Activated CD4-positive, alpha-beta T cell treated with anti-CD3 and anti-CD28 coated beads, Interleukin-2, Interleukin-4, amounts not matched to agents 100 ng/mL and 50 ng/mL, durations not matched to agents 16 hours and 8 hours (primary cell): Measurements from ENCODE around the gene AP1AR.
A peak's percentile ranks its signal among the peaks of the same experiment; 100 is the strongest.

ENCODE experiments used
- DNase-seq: peaks from one replicate; pipeline ENCODE4 v3.0.0-alpha.2; 2020; ENCODE audit warnings: low spot score

AP1AR gene

GRCh38 chr4:112222219-112222955 is 9.2 kb upstream of the AP1AR start:
- DNase-seq, result no peak

- no peak for DNase-seq
These were observed 6.4 kb upstream of the AP1AR start for GRCh38 chr4:112225157-112225556.

GRCh38 chr4:112230879-112231778 is 458 bp upstream of the AP1AR start:
- peak; percentile 98 for DNase-seq

- DNase-seq, result peak; percentile 67
These were observed 3.5 kb downstream of the AP1AR start for GRCh38 chr4:112234952-112235609.

- no peak for DNase-seq
These were observed 4.5 kb downstream of the AP1AR start for GRCh38 chr4:112236040-112236439.

- DNase-seq, result no peak
These were observed 7.2 kb downstream of the AP1AR start for GRCh38 chr4:112238833-112239232.

GRCh38 chr4:112245383-112245782 is 13.8 kb downstream of the AP1AR start:
- no peak for DNase-seq

- no peak for DNase-seq
These were observed 15.4 kb downstream of the AP1AR start for GRCh38 chr4:112247021-112247420.

GRCh38 chr4:112251019-112251643 is 19.5 kb downstream of the AP1AR start:
- no peak for DNase-seq

GRCh38 chr4:112252234-112252633 is 20.6 kb downstream of the AP1AR start:
- no peak for DNase-seq

- no peak for DNase-seq
These were observed 21.9 kb downstream of the AP1AR start for GRCh38 chr4:112253382-112254000.

GRCh38 chr4:112257098-112257497 is 25.5 kb downstream of the AP1AR start:
- no peak for DNase-seq

GRCh38 chr4:112266823-112267222 is 35.2 kb downstream of the AP1AR start:
- DNase-seq, result no peak

- no peak for DNase-seq
These were observed 38.5 kb downstream of the AP1AR start for GRCh38 chr4:112270051-112270450.

- DNase-seq, result no peak
These were observed 39.2 kb downstream of the AP1AR start for GRCh38 chr4:112270640-112271421.

GRCh38 chr4:112272292-112272691 is 40.7 kb downstream of the AP1AR start:
- DNase-seq, result no peak

- no peak for DNase-seq
These were observed 43.4 kb downstream of the AP1AR start for GRCh38 chr4:112274959-112275358.

GRCh38 chr4:112276113-112276512 is 44.5 kb downstream of the AP1AR start:
- DNase-seq, result no peak

- no peak for DNase-seq
These were observed 45.6 kb downstream of the AP1AR start for GRCh38 chr4:112277220-112277619.

GRCh38 chr4:112277705-112278448 is 46.3 kb downstream of the AP1AR start:
- no peak for DNase-seq
